ENCODE data around the gene CCDC171. TPM values are rescaled to one million over a fixed set of nuclear protein-coding genes. Genes with fewer than 3 reads are reported as not detected.

Gene CCDC171
- total RNA-seq, 4 donors from 2014 or later = 1.1 to 5.1 (median 3.6) TPM

DNA sequence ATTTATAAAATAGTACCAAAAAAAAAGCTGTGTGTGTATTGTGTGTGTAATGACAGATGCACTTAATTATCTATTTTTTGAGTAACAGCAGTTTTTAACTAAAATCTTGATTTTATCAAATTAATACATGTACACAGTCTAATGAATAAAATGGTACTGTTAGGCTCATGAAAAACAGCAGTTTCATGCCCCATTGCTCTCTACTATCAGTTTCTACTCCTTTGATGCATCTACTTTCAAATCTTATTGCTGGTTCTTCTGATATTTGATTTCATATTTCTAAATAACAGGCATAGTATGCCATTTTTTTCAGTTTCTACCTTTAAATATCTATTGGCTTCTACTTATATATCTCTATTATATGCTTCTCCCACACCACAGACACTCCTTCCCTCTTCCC is 117.4 kb downstream of the CCDC171 start:
- no peaks in the 10 kb centered on the region for H3K36me3 ChIP-seq
- in situ Hi-C loops (cut with MboI; ENCODE audit: low pct_ligation_motif_present in 1 of 4, low pct_unique_long_range_greater_than_20kb in 1 of 4, low sequenced_read_pairs in 3 of 4) = no loop called here
- no peak overlapping the region for H3K27ac ChIP-seq
- H3K4me1 ChIP-seq = no peaks in the 10 kb centered on the region
- no peaks in the 10 kb centered on the region for H3K27me3 ChIP-seq
- TF ChIP-seq, protein P1, sequence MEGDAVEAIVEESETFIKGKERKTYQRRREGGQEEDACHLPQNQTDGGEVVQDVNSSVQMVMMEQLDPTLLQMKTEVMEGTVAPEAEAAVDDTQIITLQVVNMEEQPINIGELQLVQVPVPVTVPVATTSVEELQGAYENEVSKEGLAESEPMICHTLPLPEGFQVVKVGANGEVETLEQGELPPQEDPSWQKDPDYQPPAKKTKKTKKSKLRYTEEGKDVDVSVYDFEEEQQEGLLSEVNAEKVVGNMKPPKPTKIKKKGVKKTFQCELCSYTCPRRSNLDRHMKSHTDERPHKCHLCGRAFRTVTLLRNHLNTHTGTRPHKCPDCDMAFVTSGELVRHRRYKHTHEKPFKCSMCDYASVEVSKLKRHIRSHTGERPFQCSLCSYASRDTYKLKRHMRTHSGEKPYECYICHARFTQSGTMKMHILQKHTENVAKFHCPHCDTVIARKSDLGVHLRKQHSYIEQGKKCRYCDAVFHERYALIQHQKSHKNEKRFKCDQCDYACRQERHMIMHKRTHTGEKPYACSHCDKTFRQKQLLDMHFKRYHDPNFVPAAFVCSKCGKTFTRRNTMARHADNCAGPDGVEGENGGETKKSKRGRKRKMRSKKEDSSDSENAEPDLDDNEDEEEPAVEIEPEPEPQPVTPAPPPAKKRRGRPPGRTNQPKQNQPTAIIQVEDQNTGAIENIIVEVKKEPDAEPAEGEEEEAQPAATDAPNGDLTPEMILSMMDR (IDR thresholded peaks at IDR 0.05) = no peak
- no peak for TF ChIP-seq POLR2A (IDR thresholded peaks at IDR 0.05)
- no peak for TF ChIP-seq POLR2AphosphoS5 (IDR thresholded peaks at IDR 0.05)
- no peaks in the 10 kb centered on the region for H3K9me3 ChIP-seq
- intact Hi-C loops (cut with DNase I; ENCODE audit: low total_unique reads) = no loop called here
- H3K4me3 ChIP-seq = no peak overlapping the region
- no peak for DNase-seq

DNA sequence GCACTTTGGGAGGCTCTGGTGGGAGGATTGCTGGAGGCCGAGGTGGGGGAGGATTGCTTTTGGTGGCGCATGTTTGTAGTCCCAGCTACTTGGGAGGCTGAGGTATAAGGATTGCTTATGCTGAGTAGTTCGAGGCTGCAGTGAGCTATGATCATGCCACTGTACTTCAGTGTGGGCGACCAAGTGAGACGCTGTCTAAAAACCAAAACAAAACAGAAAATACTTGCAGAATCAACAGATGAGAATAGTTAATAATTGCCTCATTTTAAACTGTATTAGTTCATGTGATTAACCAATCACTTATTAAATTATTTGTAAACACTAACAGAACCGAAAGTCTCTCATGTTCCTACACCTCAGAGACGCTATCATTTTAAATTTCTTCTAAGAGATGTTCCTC is 118.1 kb downstream of the CCDC171 start:
- WGBS, 2 donors (ENCODE audit: low coverage in 1 of 2) = 90 to 93% methylated on average over 7 of the region's 7 CpGs
- intact Hi-C loops (cut with DNase I; ENCODE audit: low total_unique reads) (no loop called here), in situ Hi-C loops (cut with MboI; ENCODE audit: low pct_ligation_motif_present in 1 of 4, low pct_unique_long_range_greater_than_20kb in 1 of 4, low sequenced_read_pairs in 3 of 4) (no loop called here)
- no peak overlapping the region for H3K4me3 ChIP-seq
- DNase-seq = no peak
- no peaks in the 10 kb centered on the region for H3K36me3 ChIP-seq
- no peaks in the 10 kb centered on the region for H3K4me1 ChIP-seq
- TF ChIP-seq, protein P1 (IDR thresholded peaks at IDR 0.05) = no peak
- TF ChIP-seq EP300 (IDR thresholded peaks at IDR 0.05; ENCODE audit: low read depth) = no peak
- no peak for TF ChIP-seq POLR2A (IDR thresholded peaks at IDR 0.05)
- TF ChIP-seq POLR2AphosphoS5 (IDR thresholded peaks at IDR 0.05) = no peak
- no peaks in the 10 kb centered on the region for H3K9me3 ChIP-seq
- H3K27ac ChIP-seq = no peak overlapping the region
- no peaks in the 10 kb centered on the region for H3K27me3 ChIP-seq

DNA sequence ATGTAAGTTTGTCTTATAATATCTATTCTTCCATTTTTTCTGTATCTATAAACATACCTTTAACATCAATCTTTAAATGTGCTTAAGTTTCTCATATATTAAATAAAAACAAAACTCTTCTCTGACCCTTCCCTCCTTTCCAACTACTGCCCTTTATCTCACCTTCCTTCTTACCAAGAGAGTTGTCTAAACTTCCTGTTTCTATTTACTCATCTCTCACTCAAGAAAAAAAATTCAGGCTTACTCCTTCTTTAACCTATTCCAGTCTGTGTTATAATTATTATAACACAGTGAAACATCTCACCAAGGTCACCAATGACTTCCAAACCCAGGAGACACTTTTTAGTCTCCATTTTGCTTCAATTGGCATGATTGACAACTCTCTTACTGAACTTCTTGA is 140.9 kb downstream of the CCDC171 start:
- Histone ChIP-seq H3K27ac (no peak overlapping the region), H3K9me3 (no peaks in the 10 kb centered on the region), H3K36me3 (no peaks in the 10 kb centered on the region), H3K27me3 (no peaks in the 10 kb centered on the region), H3K4me1 (no peaks in the 10 kb centered on the region), H3K4me3 (no peak overlapping the region)
- in situ Hi-C loops (cut with MboI; ENCODE audit: low pct_ligation_motif_present in 1 of 4, low pct_unique_long_range_greater_than_20kb in 1 of 4, low sequenced_read_pairs in 3 of 4) (no loop called here), intact Hi-C loops (cut with DNase I; ENCODE audit: low total_unique reads) (no loop called here)
- TF ChIP-seq, protein P1 (IDR thresholded peaks at IDR 0.05) = no peak
- TF ChIP-seq EP300 (IDR thresholded peaks at IDR 0.05; ENCODE audit: low read depth) = no peak
- TF ChIP-seq POLR2AphosphoS5 (IDR thresholded peaks at IDR 0.05) = no peak
- no peak for TF ChIP-seq POLR2A (IDR thresholded peaks at IDR 0.05)
- no peak for DNase-seq

DNA sequence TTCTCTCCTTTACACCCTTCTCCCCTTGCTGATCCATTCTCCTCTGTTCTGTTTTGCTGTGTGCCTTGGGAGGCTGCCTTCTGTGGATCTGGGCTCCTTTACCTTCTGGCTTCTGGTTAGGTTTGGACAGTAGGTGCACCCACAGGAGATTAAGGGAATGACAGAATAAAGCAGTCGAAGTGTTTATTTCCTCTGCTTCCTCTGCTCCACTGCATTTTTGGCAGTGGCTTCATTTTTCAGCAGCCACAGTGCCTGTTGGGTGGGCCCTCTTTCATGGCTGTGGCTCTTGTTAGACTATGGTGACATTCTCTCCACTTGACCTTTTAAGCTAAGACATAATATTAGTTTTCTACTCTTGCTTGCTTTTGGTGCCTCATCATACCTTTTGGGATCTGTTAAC is 144.1 kb downstream of the CCDC171 start:
- no peaks in the 10 kb centered on the region for H3K36me3 ChIP-seq
- no peaks in the 10 kb centered on the region for H3K9me3 ChIP-seq
- intact Hi-C loops (cut with DNase I; ENCODE audit: low total_unique reads) (no loop called here), in situ Hi-C loops (cut with MboI; ENCODE audit: low pct_ligation_motif_present in 1 of 4, low pct_unique_long_range_greater_than_20kb in 1 of 4, low sequenced_read_pairs in 3 of 4) (no loop called here)
- H3K27ac ChIP-seq = no peak overlapping the region
- no peak for TF ChIP-seq POLR2AphosphoS5 (IDR thresholded peaks at IDR 0.05)
- TF ChIP-seq EP300 (IDR thresholded peaks at IDR 0.05; ENCODE audit: low read depth) = no peak
- TF ChIP-seq, protein P1 (IDR thresholded peaks at IDR 0.05) = no peak
- TF ChIP-seq POLR2A (IDR thresholded peaks at IDR 0.05) = no peak
- no peaks in the 10 kb centered on the region for H3K27me3 ChIP-seq
- WGBS, 2 donors (ENCODE audit: low coverage in 1 of 2) = 48% methylated on average over 1 of the region's 1 CpG; no CpG with 5 or more reads in 1 of the 2 donors
- no peaks in the 10 kb centered on the region for H3K4me1 ChIP-seq
- no peak for DNase-seq
- H3K4me3 ChIP-seq = no peak overlapping the region
